PFSK-1 (cell line): Measurements from ENCODE around the gene GALK1.

Experiments
- FOXP2 ChIP-seq: optimal IDR thresholded peaks from 2 replicates; pipeline ENCODE3; 2011; ENCODE audit warnings: borderline replicate concordance, control low read depth, inconsistent platforms; ENCODE audit not compliant: insufficient read depth; ENCODE audit errors: extremely low read length, extremely low read depth
- POLR2AphosphoS5 ChIP-seq: IDR thresholded peaks from 2 replicates; pipeline ENCODE4 v1.6.1; 2012; ENCODE audit warnings: low read depth, mild to moderate bottlenecking, control low read depth, low read length, moderate library complexity
- REST ChIP-seq, 2 experiments: IDR thresholded peaks; 2 replicates each; pipeline versions ENCODE4 v1.6.1 to v1.8.0; 2011 to 2012; ENCODE audit warnings: low read depth in 2 of 2, low read length in 2 of 2, control low read depth in 1 of 2, inconsistent platforms in 1 of 2, mild to moderate bottlenecking in 1 of 2, moderate library complexity in 1 of 2; ENCODE audit not compliant: insufficient read depth in 1 of 2
- SIN3A ChIP-seq: IDR thresholded peaks from 2 replicates; pipeline ENCODE4 v1.6.1; 2012; ENCODE audit warnings: mild to moderate bottlenecking, low read length, moderate library complexity, borderline replicate concordance; ENCODE audit not compliant: insufficient read depth
- TAF1 ChIP-seq: IDR thresholded peaks from 2 replicates; pipeline ENCODE4 v1.6.1; 2012; ENCODE audit warnings: low read length, control low read depth, borderline replicate concordance; ENCODE audit not compliant: insufficient read depth

The GALK1 gene

GRCh38 chr17:75773808-75774470 lies 8.9 kb upstream of the GALK1 start:
- TF ChIP-seq POLR2AphosphoS5 (no peak), TAF1 (no peak), REST (IDR thresholded peaks at IDR 0.05; ENCODE audit: insufficient read depth in 1 of 2, low read depth in 2 of 2, low read length in 2 of 2) (no peak), FOXP2 (no peak), SIN3A (no peak)

GRCh38 chr17:75773121-75773807 lies 8.3 kb upstream of the GALK1 start:
- TF ChIP-seq FOXP2 (no peak), POLR2AphosphoS5 (no peak), REST (IDR thresholded peaks at IDR 0.05; ENCODE audit: insufficient read depth in 1 of 2, low read depth in 2 of 2, low read length in 2 of 2) (no peak), TAF1 (no peak), SIN3A (no peak)

- no peak for TF ChIP-seq SIN3A
These were observed 6.6 kb upstream of the GALK1 start for GRCh38 chr17:75771334-75772281.

- no peak for TF ChIP-seq REST (IDR thresholded peaks at IDR 0.05; ENCODE audit: insufficient read depth in 1 of 2, low read depth in 2 of 2, low read length in 2 of 2)
- TF ChIP-seq SIN3A: no peak
- no peak for TF ChIP-seq FOXP2
- TF ChIP-seq TAF1: no peak
- TF ChIP-seq POLR2AphosphoS5: no peak
These were observed 4.5 kb upstream of the GALK1 start for GRCh38 chr17:75769536-75769935.

- TF ChIP-seq SIN3A (no peak), REST (IDR thresholded peaks at IDR 0.05; ENCODE audit: insufficient read depth in 1 of 2, low read depth in 2 of 2, low read length in 2 of 2) (no peak), POLR2AphosphoS5 (no peak), FOXP2 (no peak), TAF1 (no peak)
These were observed 2.9 kb upstream of the GALK1 start for GRCh38 chr17:75767881-75768280.
